Measurements from ENCODE around the gene RBM33.
A peak's percentile ranks its signal among the peaks of the same experiment; 100 is the strongest.

Gene RBM33

GRCh38 chr7:155780884-155781283 is 136.4 kb downstream of the RBM33 start:
- DNase-seq, result no peak

DNA sequence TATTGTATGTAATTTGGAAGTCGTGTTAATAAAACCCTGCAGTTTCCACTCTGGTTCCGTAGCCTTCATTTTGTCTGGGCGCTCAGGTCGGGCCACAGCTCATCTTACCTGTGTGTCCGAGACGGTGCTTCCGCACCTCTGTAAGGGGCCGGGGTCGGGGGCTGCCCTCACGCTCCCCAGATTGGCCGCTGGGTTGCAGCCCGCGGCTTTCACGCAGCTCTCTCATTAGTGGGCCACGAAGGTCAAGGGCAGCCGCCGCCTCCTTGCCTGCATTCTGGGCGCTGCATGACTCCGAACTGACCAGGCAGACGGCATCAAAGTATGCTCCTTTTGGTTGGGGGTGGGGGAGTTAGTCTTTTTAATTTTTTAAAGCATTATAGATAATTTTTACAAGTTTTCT is 137.0 kb downstream of the RBM33 start:
- DNase-seq, result no peak

DNA sequence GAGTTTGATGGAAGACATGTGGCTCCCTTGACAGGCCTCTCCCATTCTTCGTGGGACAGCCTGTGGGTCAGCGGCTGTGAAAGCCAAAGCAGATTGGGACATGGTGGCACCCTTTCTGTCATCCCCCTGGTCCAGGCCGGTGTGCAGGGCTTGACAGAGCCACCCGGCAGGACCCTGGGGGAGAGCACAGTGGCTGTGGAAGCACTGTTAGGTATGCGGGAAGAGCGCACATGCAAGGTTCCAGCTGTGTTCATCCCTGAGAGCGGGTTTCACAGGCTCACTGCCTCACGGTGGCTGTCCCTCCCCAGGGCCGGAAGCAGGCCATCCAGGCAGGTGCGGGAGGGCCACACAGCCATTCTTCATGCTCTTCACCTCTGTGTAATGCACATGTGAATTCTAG is 138.0 kb downstream of the RBM33 start:
- peak; percentile 42 for DNase-seq

- no peak for DNase-seq
Measured at GRCh38 chr7:155785536-155785935, 141.1 kb downstream of the RBM33 start.

GRCh38 chr7:155786491-155786890 is 142.0 kb downstream of the RBM33 start:
- no peak for DNase-seq

- DNase-seq, result no peak
Measured at GRCh38 chr7:155787171-155787851, 142.8 kb downstream of the RBM33 start.

GRCh38 chr7:155788616-155789000 is 144.1 kb downstream of the RBM33 start:
- DNase-seq, result no peak

DNA sequence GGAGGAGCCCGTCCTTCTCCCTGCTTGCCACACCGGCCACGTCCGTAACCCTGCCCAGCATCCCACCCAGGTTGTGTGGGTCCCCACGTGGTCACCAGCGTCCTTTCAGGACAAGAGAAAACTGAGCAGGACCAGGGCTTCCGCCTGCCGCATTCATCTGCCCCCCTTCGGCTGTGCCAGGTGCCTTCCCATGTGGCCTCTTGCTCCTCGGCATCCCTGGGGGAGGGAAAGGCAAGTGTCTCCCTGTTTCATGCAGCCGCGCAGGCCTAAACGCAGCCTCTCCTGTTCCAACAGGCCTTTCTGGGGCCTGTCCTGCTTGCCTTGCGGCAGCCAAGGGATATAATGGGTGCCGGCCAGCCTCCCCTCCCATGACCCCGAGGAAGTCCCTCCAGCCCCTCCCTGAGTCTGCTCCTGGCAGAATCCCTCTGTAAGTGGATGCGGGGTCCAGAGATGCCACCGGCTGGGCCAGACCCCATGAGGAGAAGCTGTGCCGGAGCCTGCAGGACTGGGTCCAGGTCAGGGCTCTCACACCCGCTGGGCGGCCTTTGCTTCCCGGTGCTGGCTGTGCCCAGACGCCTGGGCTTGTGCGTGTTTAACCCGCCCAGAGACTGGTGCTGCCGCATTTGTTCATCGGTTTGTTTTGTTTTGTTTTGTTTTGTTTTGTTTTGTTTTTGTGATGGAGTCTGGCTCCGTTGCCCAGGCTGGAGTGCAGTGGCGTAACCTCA is 144.7 kb downstream of the RBM33 start:
- DNase-seq, result no peak

DNA sequence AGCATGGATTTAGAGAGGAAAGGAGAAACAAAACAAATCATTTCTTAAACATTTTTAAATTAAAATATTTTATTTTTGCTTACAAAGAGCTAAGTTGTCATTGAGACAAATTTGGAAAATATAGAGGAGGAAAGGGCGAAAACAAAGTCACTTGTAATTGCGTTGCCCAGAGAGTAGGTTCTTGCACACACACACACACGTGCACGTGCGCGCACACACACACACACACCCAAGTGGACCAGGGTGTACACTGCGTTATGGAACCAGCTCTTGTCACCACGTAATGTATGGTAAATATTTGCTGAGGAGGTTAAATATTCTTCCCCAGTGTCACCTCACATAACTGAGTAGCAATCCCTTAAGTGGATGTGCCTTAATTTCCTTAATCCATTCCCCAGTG is 146.2 kb downstream of the RBM33 start:
- DNase-seq, result no peak

- DNase-seq, result no peak
Measured at GRCh38 chr7:155791214-155791737, 146.8 kb downstream of the RBM33 start.

- no peak for DNase-seq
Measured at GRCh38 chr7:155791836-155792235, 147.4 kb downstream of the RBM33 start.

- DNase-seq, result no peak
Measured at GRCh38 chr7:155792315-155792960, 148.0 kb downstream of the RBM33 start.

DNA sequence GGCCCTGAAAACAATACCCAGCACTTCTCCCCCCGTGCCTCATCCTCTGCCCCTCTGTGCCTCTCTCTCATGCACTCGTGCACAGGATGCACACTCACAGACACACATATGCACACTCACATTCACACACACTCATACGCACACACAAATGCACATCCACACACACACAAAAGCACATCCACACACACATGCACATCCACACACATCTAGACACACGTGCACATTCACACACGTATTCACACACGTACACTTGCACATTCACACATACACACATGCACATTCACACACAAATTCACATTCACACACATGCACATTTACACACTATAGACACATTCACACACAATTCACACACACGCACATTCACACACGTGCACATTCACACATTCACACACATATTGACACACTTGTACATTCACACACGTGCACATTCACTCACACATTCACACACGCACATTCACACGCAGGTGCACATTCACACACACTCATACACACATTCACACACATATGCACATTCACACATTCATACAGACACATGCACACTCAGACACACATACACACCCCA is 148.6 kb downstream of the RBM33 start:
- no peak for DNase-seq

DNA sequence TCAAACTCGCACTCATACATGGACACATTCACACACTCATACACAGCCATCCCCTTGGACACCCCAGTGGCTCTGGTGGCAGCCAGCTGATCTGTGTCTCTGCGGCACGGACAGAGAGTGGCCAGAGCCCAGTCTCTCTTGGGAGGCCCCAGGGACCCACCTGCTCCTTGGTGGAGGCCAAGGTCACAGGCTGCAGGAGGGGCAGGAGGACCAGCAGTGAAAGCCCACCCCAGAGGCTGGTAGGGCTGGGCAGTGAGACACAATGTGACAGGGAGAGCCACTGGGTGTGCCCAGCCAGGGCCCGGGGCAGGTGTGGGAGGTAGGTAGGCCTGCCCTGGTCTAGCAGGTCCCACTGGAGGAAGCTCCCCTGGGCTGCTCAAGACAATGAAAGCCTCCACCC is 149.3 kb downstream of the RBM33 start:
- no peak for DNase-seq

GRCh38 chr7:155794196-155794595 is 149.7 kb downstream of the RBM33 start:
- no peak for DNase-seq

- no peak for DNase-seq
Measured at GRCh38 chr7:155795401-155795800, 150.9 kb downstream of the RBM33 start.

GRCh38 chr7:155795951-155796350 is 151.5 kb downstream of the RBM33 start:
- no peak for DNase-seq

DNA sequence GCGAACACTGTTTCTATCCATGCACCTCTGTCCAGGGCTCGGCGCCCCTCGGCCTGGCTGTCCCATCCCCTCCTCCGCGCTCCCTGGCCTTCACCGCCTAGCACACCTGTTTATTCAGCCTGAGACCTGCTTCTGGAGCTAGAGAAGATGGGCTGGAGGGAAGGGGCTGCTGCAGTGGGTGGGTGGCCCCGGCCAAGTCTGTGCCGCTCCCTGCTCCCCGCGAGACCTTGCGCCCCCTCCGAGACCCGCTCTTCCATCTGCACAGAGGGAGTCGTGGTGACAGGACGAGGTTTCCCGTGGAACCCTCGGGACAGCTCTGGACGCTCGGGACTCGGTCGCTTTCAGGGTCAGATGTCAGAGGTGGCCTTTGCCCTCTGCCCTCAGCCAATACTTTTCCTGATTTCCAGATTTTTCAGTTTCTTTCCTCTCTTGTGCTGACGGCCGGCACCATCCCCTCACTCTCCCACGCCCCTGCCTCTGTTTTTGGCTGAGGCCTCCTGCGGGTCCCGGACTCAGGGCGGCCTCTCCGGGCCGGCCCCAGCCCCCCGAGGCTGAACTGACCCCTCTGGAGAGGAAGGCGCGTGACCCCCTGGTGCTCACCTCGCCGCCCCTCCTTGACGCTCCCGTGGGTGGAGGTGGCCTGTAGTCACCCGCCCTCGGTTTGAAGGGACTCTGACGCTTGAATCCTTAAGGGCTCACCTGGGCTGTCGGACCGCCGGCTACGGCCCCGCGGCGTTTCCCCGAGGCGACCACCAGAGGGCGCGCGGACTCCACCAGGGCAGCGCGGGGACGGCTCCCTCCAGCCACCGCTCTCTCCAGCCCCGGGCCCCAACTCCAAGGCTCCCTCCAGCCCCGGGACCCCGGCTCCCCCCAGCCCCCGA is 152.2 kb downstream of the RBM33 start:
- DNase-seq, result peak; percentile 77

DNA sequence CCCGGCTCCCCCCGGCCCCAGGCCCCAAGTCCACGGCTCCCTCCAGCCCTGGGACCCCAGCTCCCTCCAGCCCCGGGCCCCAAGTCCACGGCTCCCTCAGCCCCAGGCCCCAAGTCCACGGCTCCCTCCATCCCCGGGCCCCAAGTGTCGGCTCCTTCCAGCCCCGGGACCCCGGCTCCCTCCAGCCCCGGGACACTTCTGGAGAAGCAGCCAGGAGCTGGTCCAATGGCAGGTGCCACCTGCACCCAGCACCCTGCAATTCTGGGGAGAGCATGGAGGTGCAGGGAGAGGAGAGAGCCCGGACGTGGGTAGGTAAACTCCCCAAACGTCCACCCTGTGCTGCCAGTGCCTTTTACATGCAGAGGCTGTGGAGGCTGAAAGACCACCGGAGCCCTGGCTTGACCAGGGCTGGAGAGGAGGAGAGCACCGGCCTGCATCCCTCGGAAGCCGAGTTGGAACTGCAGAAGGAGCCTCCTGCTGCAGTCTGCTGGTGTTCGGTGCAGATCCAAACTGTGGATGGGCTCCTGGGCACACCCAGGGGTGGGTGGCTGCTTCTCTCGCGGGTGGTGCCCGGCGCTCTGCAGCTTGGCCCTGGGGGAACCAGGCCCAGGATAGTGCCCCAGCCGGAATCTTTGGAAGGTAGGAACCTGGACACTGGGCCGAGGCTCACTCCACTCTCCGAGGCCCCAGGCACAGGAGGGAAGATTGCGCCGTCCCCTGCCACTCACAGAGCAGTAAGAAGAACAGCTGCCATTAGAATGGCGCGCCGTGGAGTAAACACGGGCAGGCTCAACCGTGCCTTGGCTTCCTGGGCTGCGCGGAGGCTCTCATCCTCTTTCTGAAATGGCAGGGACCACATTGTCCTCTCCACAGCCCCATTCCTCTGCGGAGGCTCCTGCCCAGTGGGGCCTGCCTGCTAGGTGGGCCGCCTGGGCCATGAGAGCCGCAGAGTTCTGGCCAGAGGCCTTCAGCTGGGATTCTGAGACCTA is 153.1 kb downstream of the RBM33 start:
- DNase-seq, result no peak

DNA sequence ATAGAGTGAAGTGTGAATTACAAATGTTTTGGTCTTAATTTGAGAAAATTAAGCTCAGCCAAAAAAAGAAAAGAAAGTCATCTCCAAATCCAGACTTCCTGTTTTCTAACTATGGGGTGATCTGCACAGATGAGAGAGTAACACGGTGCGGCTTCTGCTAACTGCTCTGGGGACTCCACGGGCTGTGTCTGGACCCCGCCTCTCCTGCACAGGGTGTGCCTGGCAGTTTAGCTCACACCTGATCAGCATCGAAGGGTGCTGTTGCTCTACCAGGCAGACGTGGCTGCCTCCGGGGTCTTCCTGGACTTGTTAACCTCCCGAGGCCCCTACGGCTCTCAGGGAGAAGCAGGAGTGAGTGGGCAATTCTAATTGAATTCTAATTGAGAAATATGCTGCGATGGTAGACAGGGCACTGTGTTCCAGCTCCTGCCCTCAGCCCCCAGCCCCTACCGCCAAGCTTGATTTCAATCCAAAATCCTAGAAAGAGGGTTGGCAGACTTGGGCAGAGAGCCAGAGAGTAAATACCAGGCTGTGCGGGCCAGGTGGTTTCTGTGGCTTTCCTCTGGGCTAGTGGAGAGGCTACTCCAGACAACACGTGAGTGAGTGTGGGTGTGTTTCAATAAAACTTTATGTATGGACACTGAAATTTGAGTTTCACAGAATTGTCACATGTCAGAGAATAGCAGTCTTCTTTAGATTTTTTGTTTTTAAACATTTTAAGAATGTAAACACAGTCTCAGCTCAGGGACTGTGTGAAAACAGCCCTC is 154.4 kb downstream of the RBM33 start:
- no peak for DNase-seq

DNA sequence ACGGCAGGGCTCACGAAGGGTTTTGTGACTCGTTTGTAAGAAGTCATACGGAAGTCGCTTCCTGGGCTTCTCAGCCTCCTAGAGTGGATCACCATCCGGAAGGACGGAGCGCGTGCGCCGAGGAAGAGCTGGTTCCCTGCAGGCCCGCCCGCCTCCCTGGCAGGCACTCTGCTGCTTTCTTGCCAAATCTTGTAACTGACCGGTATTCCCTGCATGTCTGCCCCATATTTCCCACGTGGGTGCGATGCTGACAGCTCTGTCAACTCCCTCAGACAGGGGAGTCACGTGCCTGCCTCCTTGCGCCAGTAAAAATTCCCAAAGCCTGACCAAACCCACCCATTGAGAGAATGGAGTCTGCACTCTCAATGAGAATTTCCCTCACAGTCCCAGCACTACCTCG is 155.1 kb downstream of the RBM33 start:
- no peak for DNase-seq
